HG03432 (cell line): ENCODE results near the gene UBASH3A.

ENCODE experiments used
- ATAC-seq: cut with Tn5 transposase; IDR thresholded peaks from one replicate; pipeline ENCODE4 v1.9.1; 2021; ENCODE audit warnings: mild to moderate bottlenecking, moderate library complexity; ENCODE audit not compliant: unreplicated experiment

Gene UBASH3A

DNA sequence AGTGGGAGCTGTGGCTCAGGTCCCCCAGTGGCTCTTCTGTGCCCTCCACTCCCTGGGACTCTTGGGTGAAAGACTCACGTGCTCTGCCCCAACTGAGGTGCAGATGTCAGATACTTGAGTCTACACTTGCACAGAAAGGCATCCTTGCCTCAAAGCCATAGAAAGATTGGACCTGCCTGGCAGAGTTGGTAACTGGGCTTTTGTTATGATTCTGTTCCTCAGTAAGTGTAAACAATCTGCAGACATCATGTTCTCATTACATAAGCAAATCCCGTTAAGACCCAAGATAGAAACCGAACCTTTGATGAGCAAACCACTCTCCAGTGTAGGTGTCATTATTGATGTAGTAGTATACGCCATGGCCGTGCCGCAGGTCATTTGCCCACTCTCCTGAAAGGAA lies 82.4 kb downstream of the UBASH3A start:
- ATAC-seq: no peak

DNA sequence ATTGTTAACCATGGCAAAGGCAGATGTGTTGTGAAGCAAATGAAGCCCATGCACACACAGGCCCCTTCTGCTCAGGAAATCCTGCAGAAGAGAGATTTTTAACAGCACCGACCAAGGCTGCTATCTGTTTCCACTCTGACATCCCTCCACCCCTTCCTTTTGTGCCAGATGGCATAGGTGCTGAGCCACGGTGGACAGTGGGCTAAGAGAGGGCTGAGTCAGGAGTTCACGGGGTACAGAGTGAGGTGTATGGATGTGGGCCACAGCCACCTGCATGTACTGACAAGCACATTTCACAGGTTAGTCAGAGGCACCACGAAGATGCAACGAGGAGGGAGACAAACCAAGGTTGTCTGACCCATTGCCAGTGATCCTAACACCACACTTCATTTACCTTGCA lies 82.8 kb downstream of the UBASH3A start:
- no peak for ATAC-seq

DNA sequence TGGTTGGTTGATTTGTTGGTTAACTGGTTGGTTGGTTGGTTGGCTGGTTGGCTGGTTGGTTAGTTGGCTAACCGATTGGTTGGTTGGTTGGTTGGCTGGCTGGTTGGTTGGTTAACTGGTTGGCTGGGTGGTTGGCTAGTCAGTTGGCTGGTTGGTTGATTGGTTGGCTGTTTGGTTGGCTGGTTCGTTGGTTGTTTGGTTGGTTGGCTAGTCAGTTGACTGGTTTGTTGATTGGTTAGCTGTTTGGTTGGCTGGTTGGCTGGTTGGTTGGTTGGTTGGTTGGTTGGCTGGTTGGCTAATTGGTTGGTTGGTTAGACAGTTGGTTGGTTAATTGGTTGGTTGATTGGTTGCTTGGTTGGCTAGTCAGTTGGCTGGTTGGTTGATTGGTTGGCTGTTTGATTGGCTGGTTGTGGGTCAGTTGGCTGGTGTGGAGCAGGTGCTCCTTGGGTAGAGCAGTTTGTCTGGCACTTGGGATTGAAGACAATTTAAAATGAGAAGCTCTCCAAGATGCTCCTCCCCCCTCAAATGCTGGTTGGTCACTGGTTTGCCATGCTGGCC lies 85.4 kb downstream of the UBASH3A start:
- ATAC-seq: no peak

DNA sequence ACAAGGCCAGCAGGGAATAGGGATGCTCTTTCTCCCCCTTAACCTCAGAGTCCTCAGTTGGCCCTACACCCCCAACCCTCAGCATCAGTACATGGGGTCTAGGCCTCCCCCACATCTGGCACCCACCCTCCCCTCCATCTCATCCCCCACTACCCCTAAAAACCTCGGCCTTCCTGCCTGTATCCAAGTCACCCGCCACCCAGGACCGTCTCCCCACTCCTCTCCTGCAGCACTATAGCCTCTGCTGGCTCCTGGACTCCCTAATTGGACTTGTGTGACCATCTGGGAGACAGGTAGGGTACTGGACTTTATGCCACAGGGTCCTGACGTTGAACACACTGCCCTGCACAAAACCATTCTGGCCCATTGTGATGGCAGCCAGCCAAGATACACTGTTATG lies 86.3 kb downstream of the UBASH3A start:
- ATAC-seq: no peak

DNA sequence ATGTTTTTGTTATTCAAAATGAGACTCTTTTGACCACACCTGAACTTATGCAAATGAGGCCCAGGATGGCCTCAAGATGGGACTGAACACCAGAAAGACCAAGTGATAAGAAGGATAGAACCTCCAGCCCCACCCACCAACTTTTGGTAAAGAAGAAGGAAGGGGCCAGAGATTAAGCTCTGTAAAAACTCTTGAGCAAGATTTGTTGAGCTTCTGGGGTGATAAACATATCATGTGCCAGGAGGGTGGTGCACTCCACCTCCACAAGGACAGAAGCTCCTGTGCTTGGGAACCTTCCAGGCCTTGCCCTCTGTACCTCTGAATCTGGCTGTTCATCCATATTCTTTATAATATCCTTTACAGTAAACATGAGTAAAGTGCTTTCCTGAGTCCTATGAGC lies 87.0 kb downstream of the UBASH3A start:
- no peak for ATAC-seq

DNA sequence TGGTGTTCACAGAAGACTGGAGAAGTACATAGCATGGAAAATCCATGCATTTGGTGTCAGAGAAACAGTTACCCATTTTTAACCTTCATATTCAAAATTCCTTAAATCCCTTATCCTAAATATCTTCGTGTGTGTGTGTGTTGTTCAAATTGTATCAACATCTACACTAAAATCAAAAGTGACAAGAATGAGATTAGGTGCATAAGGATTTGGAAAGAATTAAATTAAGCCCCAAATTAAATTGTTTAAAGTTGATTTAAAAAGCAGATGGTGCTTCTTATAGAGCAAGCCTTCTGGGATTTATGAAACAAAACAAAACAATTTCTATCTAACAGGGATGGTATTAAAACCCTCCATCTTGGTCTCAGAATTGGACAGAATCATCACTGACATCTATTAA lies 87.6 kb downstream of the UBASH3A start:
- ATAC-seq: no peak

DNA sequence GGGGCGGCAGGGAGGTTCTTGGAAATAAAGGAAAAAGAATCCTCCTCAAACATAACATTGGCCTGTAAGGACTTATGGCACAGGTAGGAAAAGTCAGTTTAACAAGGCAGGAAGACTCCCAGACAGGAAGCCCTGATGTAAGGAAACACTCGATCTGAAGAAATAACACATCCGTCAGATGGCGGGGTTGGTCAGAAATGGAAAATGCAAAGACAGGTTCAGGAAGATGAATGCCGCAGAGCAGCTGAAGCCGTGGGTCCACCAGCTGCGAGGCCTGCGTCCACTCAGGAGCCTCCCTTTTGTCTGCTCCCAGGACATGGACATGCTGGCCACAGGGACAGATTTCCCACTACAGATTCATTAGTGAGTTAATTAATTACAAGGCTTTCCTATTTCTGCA lies 88.5 kb downstream of the UBASH3A start:
- no peak for ATAC-seq

DNA sequence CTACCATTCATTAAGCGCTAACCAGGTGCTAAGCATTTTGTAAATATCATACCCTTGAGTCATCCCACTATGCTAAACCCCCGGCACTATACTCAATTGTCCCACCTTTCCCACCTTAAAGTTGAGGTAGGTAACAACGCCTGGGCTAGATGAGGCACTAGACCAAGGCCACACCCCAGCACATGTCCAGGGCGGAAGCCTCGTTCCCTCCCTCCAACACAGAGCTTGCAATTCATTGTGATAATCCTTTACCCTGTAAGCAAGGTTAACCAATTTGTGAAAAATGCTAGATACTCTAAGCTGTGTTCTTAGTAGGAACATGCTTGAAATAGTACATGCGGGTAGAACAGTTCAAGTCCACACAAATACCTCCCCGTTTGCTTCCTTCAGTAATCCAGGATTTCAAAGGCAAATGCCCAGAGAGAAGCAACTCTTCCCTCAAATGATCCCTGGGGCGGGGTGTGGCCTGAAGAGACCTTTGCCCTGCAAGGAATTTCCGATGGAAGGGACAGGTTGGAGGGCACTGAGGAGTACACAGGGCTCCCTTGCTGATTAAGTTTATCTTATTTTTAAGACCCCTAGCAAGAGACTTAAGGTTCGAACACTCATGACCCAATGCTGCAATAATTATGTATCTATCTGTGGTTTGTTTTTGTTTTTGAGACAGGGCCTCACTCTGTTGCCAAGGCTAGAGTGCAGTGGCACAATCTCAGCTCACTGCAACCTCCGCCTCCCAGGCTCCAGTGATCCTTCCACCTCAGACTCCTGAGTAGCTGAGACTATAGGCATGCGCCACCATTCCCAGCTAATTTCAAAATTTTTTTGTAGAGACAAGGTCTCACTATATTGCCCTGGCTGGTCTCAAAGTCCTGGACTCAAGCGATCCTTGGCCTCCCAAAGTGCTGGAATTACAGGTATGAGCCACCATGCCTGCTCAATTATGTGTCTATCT lies 89.7 kb downstream of the UBASH3A start:
- no peak for ATAC-seq

DNA sequence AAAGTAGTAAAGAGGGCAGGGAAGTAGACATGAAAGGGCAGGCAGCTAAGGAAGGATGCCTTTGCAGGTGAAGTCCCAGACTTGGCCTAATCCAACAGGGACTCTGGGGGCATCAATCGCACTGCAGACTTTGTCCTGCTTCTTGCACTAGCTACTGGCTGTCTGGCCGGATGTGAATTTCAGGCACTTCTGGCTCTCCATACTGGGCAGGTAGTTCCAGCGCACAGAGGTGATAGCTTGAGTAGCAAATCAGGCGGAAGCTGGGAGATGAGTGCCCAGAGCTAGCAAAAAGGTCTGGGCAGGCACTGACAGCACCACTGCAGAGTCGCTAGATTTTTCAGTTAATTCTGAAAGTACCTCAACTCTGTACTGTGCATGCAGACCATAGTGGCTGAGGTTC lies 91.3 kb downstream of the UBASH3A start:
- ATAC-seq: no peak

DNA sequence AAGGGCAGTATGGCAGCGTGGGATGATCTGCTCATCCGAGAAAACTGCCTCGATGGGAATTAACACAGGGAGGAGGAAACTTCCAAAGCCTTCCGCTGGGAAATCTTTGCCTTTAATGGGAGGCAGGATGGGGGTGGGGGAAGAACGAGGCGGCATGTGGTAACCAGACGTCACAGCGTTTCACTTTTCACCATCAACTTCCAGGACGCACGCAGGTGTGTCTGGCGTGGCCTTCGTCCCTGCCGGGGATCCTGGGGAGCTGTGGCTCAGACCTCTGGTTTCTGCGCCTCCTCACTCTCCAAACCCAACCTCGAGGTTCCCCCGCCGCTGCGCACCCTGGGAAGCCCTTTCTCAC lies 92.0 kb downstream of the UBASH3A start:
- ATAC-seq: peak; percentile 7

DNA sequence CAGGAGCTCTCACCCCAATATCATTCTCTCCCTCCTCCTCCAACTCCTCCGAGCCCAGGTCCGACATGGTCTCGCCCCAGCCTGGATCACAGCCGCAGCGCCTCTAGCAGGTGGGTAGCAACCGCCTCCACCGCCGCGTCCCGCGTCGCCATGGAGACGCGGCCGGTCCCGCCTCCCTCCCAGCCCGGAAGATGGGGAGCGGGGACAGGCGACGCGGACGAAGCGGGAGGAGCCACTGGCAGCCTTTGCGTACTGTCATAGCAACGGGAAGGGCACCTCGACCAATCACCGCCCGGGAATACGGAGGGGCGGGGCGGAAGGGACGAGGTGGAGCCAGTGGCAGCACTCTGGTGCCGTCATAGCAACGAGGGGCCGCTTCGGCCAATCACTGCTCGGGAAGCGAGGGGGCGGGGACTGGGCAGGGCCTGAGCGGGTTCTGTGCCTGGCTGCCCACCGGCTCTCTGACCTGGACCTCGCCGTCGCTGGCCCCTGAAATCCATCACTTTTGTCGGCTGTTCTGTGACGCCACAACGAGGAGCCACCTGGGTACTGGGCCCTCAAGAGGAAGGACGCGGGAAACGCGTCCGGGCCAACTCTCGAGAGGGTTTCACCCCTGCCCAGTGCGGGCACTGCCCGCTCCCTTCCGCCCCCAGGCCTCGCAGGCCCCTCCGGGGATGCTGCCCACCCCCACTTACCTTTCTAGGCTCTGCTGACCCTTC lies 92.6 kb downstream of the UBASH3A start, which contains the start of gene RSPH1:
Gene RSPH1, minus strand, starts transcription at position 105 of the 719 bp plus-strand sequence. Its CDS starts 38 bp downstream, at position 67.
- ATAC-seq: peak; percentile 98

DNA sequence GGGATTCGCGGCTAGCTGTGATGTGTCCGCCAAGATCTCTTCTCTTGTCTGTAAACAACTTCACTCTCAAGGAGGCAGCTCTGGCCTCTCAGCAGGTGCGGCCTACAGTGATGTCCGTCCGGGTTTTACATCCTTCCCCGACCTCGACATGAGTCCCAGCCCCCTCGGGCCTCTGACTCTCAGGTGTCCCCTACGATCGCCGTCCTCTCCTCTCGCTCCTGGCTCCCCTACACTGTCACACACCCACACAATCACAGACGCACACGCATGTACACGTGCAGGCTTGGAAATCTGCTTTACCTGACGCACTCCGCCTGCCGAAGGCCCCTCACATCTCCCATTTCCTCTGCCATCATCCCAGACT lies 93.1 kb downstream of the UBASH3A start:
- peak; percentile 2 for ATAC-seq
